GM12878 (cell line): ENCODE data around the gene SLC66A3. TPM values are rescaled to one million over a fixed set of nuclear protein-coding genes. Genes with fewer than 3 reads are reported as not detected.

Source experiments
- ATAC-seq: fragments of 200-7000 bp; cut with Tn5 transposase; 3 replicates; pipeline ENCODE4 v1.9.1; 2020; ENCODE audit warnings: mild to moderate bottlenecking, moderate library complexity
- BruUV-seq: library from RNA; stranded (reverse); fragments of 400-500 nt; replicated peaks from 2 replicates; lab custom pipeline; 2021; lab: Mats Ljungman, UMichigan
- CTCF ChIA-PET: fragments of 300-600 bp; sonication (Branson Sonifier 250); formaldehyde crosslinking; extraction: SDS; loops from one replicate; lab custom pipeline; 2021; ENCODE audit warnings: inconsistent platforms; lab: Yijun Ruan, JAX
- POLR2A ChIA-PET: fragments of 350-600 bp; formaldehyde crosslinking; extraction: SDS; loops from one replicate; lab custom pipeline; 2021; ENCODE audit warnings: inconsistent platforms; lab: Charles Lee
- RAD21 ChIA-PET: fragments of 300-600 bp; sonication (Branson Sonifier 250); formaldehyde crosslinking; loops from one replicate; lab custom pipeline; 2023; ENCODE audit warnings: antibody characterized with exemption; ENCODE audit not compliant: unreplicated experiment; lab: Charles Lee
- SMC1A ChIA-PET: fragments of 300-600 bp; sonication (Branson Sonifier 250); formaldehyde crosslinking; loops from one replicate; lab custom pipeline; 2023; ENCODE audit not compliant: unreplicated experiment, uncharacterized antibody; lab: Charles Lee
- DNase-seq: peaks from one replicate; pipeline ENCODE4 v3.0.0-alpha.2; 2011; ENCODE audit warnings: low read depth, low spot score
- FAIRE-seq: peaks from 3 replicates; lab custom pipeline; 2011; peaks lifted over from hg19 to GRCh38; lab: Jason Lieb, UNC
- H2AFZ ChIP-seq: 2 replicates; pipeline ENCODE4 v1.6.0; 2011; ENCODE audit warnings: low read depth, low read length, control low read depth; ENCODE audit not compliant: control insufficient read depth
- H3K27ac ChIP-seq: 2 replicates; pipeline ENCODE4 v1.5.1; 2011; ENCODE audit warnings: control low read depth; ENCODE audit not compliant: control insufficient read depth, insufficient read depth
- H3K27me3 ChIP-seq, 2 experiments: replicated peaks in 1 of 2; 2 replicates each; pipeline versions ENCODE4 v1.6.0 to v1.6.1; 2011; ENCODE audit warnings: low read length in 1 of 2; ENCODE audit not compliant: control insufficient read depth in 2 of 2, insufficient read depth in 2 of 2
- H3K36me3 ChIP-seq, 2 experiments: 2 replicates each; pipeline ENCODE4 v1.5.1; 2011; ENCODE audit warnings: low read length in 1 of 2; ENCODE audit not compliant: control insufficient read depth in 2 of 2, insufficient read depth in 2 of 2
- H3K4me1 ChIP-seq: 2 replicates; pipeline ENCODE4 v1.6.1; 2011; ENCODE audit warnings: mild to moderate bottlenecking, low read length, moderate library complexity, mixed read lengths; ENCODE audit not compliant: control insufficient read depth, insufficient read depth
- H3K4me2 ChIP-seq: 2 replicates; pipeline ENCODE4 v1.6.0; 2011; ENCODE audit warnings: control low read depth; ENCODE audit not compliant: control insufficient read depth, insufficient read depth
- H3K4me3 ChIP-seq: fragments of 200-600 bp; sonication (generic); 2 replicates; pipeline ENCODE4 v1.5.1; 2016
- H3K79me2 ChIP-seq: 2 replicates; pipeline ENCODE4 v1.6.0; 2011; ENCODE audit warnings: low read length; ENCODE audit not compliant: control insufficient read depth, insufficient read depth
- H3K9ac ChIP-seq: 2 replicates; pipeline ENCODE4 v1.8.0; 2011; ENCODE audit warnings: low read length, control low read depth, mixed read lengths; ENCODE audit not compliant: control insufficient read depth, insufficient read depth
- H3K9me3 ChIP-seq: replicated peaks from 3 replicates; pipeline ENCODE4 v1.5.1; 2011; ENCODE audit warnings: mild to moderate bottlenecking, low read length; ENCODE audit not compliant: control insufficient read depth, insufficient read depth
- H4K20me1 ChIP-seq: 2 replicates; pipeline ENCODE4 v1.6.0; 2011; ENCODE audit not compliant: control insufficient read depth, insufficient read depth
- CBX3 ChIP-seq: fragments of 200-600 bp; sonication (generic); IDR thresholded peaks from 2 replicates; pipeline ENCODE4 v1.6.1; 2016; ENCODE audit warnings: low read depth, borderline replicate concordance
- DPF2 ChIP-seq: fragments of 450-650 bp; IDR thresholded peaks from 2 replicates; pipeline ENCODE4 v1.6.1; 2017; ENCODE audit warnings: mild to moderate bottlenecking
- ESRRA ChIP-seq: IDR thresholded peaks from 2 replicates; pipeline ENCODE4 v1.6.1; 2012; ENCODE audit warnings: mild to moderate bottlenecking, low read length, improper control_type of control experiment
- GABPA ChIP-seq: IDR thresholded peaks from 2 replicates; pipeline ENCODE4 v1.6.1; 2014; ENCODE audit warnings: antibody characterized with exemption, low read depth, mild to moderate bottlenecking, inconsistent platforms
- MTA2 ChIP-seq: fragments of 450-650 bp; IDR thresholded peaks from 2 replicates; pipeline ENCODE4 v1.6.1; 2016; ENCODE audit warnings: low read depth, mild to moderate bottlenecking, moderate library complexity
- POLR2A ChIP-seq: IDR thresholded peaks from 2 replicates; pipeline ENCODE4 v1.6.1; 2011; ENCODE audit warnings: low read depth, mild to moderate bottlenecking, low read length
- POU2F2 ChIP-seq: IDR thresholded peaks from 3 replicates; pipeline ENCODE4 v1.6.1; 2011; ENCODE audit warnings: low read depth, mild to moderate bottlenecking, low read length, borderline replicate concordance
- RB1 ChIP-seq: fragments of 450-650 bp; formaldehyde crosslinking; IDR thresholded peaks from 2 replicates; pipeline ENCODE4 v1.6.1; 2017; ENCODE audit warnings: mild to moderate bottlenecking, borderline replicate concordance
- SMC3 ChIP-seq: IDR thresholded peaks from 2 replicates; pipeline ENCODE4 v1.6.1; 2011; ENCODE audit warnings: low read length, improper control_type of control experiment, borderline replicate concordance
- TCF3 ChIP-seq: IDR thresholded peaks from 2 replicates; pipeline ENCODE4 v1.6.1; 2012; ENCODE audit warnings: low read depth, mild to moderate bottlenecking, low read length, borderline replicate concordance; ENCODE audit not compliant: insufficient read depth
- ZNF274 ChIP-seq: IDR thresholded peaks from one replicate; pipeline ENCODE4 v1.8.0; 2011; ENCODE audit not compliant: insufficient read length, insufficient read depth
- in situ Hi-C: fragments of 300-500 bp; cut with MboI; formaldehyde crosslinking; loops from 9 replicates; pipeline ENCODE4 v1.14.3; 2018; ENCODE audit warnings: mixed read lengths
- intact Hi-C: fragments of 100-400 bp; cut with micrococcal nuclease; formaldehyde crosslinking; loops from one replicate; pipeline ENCODE4 v1.14.2; 2022; ENCODE audit not compliant: unreplicated experiment
- polyA plus RNA-seq, 11 experiments: library from polyadenylated mRNA; depleted of rRNA in 4 of 11; unstranded in 6 of 11; stranded (reverse) in 5 of 11; fragments of >200 nt; fragmentation: Nextera tagmentation in 4 of 11; fragmentation: Illumina TruSeq in 1 of 11; extraction: Ambion mirVana in 4 of 11; extraction: Trizol in 1 of 11; gene quantifications; 1 replicate in 1 of 11; 2 replicates in 10 of 11; pipeline versions ENCODE4 v1.2.1 to v1.2.3, GENCODE V29; 2011 to 2016; ENCODE audit warnings: inconsistent platforms in 2 of 11, missing spikeins in 2 of 11, low read depth in 1 of 11
- total RNA-seq, 4 experiments: library from RNA; depleted of rRNA in 3 of 4; stranded (reverse); fragments of >200 nt in 3 of 4; fragmentation: Illumina TruSeq in 1 of 4; extraction: Trizol in 1 of 4; gene quantifications; 2 replicates each; pipeline versions ENCODE4 v1.2.1 to v1.2.3, GENCODE V29; 2013 to 2021

Gene SLC66A3
- total and polyA plus RNA-seq, 10 of the 15 experiments (the other 5 are each of a cell fraction or from before 2014, with no cell fraction given): 1.4 to 14.2 (median 6.4) TPM

DNA sequence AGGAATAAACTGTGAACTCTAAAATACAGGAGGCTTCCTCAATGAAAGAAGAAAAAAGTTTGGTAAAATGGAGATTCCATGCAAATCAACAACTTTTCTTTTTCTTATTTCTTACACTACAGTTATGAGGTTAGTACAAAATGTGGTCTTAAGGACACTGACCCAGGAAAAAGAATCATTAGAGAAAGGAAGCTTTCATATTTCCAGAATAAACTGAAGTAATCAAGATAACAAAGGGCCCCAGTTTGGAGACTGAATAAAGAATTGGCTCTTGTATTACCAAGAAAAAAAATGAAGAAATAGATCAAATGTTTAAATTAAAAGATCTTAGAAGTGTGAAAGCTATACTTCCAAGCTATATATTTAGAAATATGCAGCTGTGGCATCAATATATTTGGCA lies 72.3 kb downstream of the SLC66A3 start:
- Histone ChIP-seq H3K9me3 (no peaks in the 10 kb centered on the region), H3K36me3 (peaks cover 0 to 3% of the 10 kb centered on the region in 2 experiments; a peak in 1 of 4 replicates), H3K4me3 (no peak overlapping the region), H4K20me1 (no peaks in the 10 kb centered on the region), H3K9ac (no peak overlapping the region), H2AFZ (no peak overlapping the region), H3K79me2 (no peaks in the 10 kb centered on the region), H3K27ac (no peak overlapping the region), H3K4me1 (no peaks in the 10 kb centered on the region), H3K27me3 (no peaks in the 10 kb centered on the region), H3K4me2 (no peak overlapping the region)
- CTCF ChIA-PET: interaction anchor here (0.8 to 1.6 kb wide), 7 partner anchors 10 to 355 kb away, joined by 3 to 5 read pairs (median 3); no protein-coding TSS in a partner anchor
- TF ChIP-seq POLR2A (no peak), TCF3 (no peak), RB1 (no peak), POU2F2 (no peak), SMC3 (no peak), ZNF274 (no peak), DPF2 (no peak), MTA2 (no peak), CBX3 (no peak), ESRRA (no peak), GABPA (no peak)
- no peak for FAIRE-seq
- RAD21 ChIA-PET: interaction anchor here (1.1 kb wide), 1 partner anchor 95 kb away, joined by 3 read pairs; a partner anchor contains a TSS
- intact Hi-C loops (no loop called here), in situ Hi-C loops (no loop called here)
- POLR2A ChIA-PET: no interaction called here
- SMC1A ChIA-PET: interaction anchor here (0.8 to 1.4 kb wide), 3 partner anchors 12 to 184 kb away, joined by 3 to 5 read pairs (median 4); no protein-coding TSS in a partner anchor
- BruUV-seq: no TSS peak
- no peak for DNase-seq
- no peak for ATAC-seq

Other genes starting within 250 kb of the SLC66A3 start
- gene KCNF1, start 243.5 kb upstream of the SLC66A3 start, total RNA-seq (2014; rRNA removed): not detected in 2 replicates
- gene KCNF1, start 243.5 kb upstream of the SLC66A3 start, total RNA-seq (2014; rRNA removed; fragmentation: Illumina TruSeq; extraction: Trizol): not detected in 2 replicates
- not detected in 2 replicates for gene KCNF1, start 243.5 kb upstream of the SLC66A3 start, total RNA-seq (2021)
- not detected in 2 replicates for gene KCNF1, start 243.5 kb upstream of the SLC66A3 start, polyA plus RNA-seq (2011; rRNA removed)
- not detected in 2 replicates for gene KCNF1, start 243.5 kb upstream of the SLC66A3 start, polyA plus RNA-seq (2014; fragmentation: Illumina TruSeq; extraction: Trizol)
- not detected for gene KCNF1, start 243.5 kb upstream of the SLC66A3 start, polyA plus RNA-seq (2014; fragmentation: Nextera tagmentation; extraction: Ambion mirVana)
- gene KCNF1, start 243.5 kb upstream of the SLC66A3 start, polyA plus RNA-seq (2014; rRNA removed): not detected in 2 replicates
- not detected for gene KCNF1, start 243.5 kb upstream of the SLC66A3 start, polyA plus RNA-seq (2016; fragmentation: Nextera tagmentation; extraction: Ambion mirVana)
- gene ROCK2, start 189.2 kb downstream of the SLC66A3 start, total RNA-seq (2014; rRNA removed): 12.5 and 17.7 TPM in 2 replicates
- 22.1 and 22.5 TPM in 2 replicates for gene ROCK2, start 189.2 kb downstream of the SLC66A3 start, total RNA-seq (2014; rRNA removed; fragmentation: Illumina TruSeq; extraction: Trizol)
- 16.3 and 19.3 TPM in 2 replicates for gene ROCK2, start 189.2 kb downstream of the SLC66A3 start, total RNA-seq (2021)
- gene ROCK2, start 189.2 kb downstream of the SLC66A3 start, polyA plus RNA-seq (2011; rRNA removed): 5.1 and 9.1 TPM in 2 replicates
- 12.7 and 15.8 TPM in 2 replicates for gene ROCK2, start 189.2 kb downstream of the SLC66A3 start, polyA plus RNA-seq (2014; fragmentation: Illumina TruSeq; extraction: Trizol)
- 1 to 10 TPM; 4.6 to 5.8 TPM for gene ROCK2, start 189.2 kb downstream of the SLC66A3 start, polyA plus RNA-seq (2014; fragmentation: Nextera tagmentation; extraction: Ambion mirVana)
- gene ROCK2, start 189.2 kb downstream of the SLC66A3 start, polyA plus RNA-seq (2014; rRNA removed): 6.3 and 7.6 TPM in 2 replicates
- 1 to 10 TPM; 5.6 to 9.0 TPM for gene ROCK2, start 189.2 kb downstream of the SLC66A3 start, polyA plus RNA-seq (2016; fragmentation: Nextera tagmentation; extraction: Ambion mirVana)